H9 (cell line): ENCODE results near the gene IMMP2L. TPM values are rescaled to one million over a fixed set of nuclear protein-coding genes. Genes with fewer than 3 reads are reported as not detected.

ENCODE experiments used
- DNase-seq: peaks from one replicate; pipeline ENCODE4 v3.0.0-alpha.2; 2017
- H2AFZ ChIP-seq: one replicate; pipeline ENCODE4 v1.6.1; 2013; ENCODE audit warnings: mild to moderate bottlenecking, low read length, control low read depth, moderate library complexity
- H2AK5ac ChIP-seq: 2 replicates; pipeline ENCODE4 v1.6.1; 2013; ENCODE audit warnings: low read length, control low read depth, mixed read lengths; ENCODE audit not compliant: insufficient read length
- H2BK120ac ChIP-seq: one replicate; pipeline ENCODE4 v1.6.1; 2013; ENCODE audit warnings: low read depth, mild to moderate bottlenecking, low read length, control low read depth, inconsistent platforms; ENCODE audit not compliant: poor library complexity, severe bottlenecking
- H2BK12ac ChIP-seq: 2 replicates; pipeline ENCODE4 v1.6.1; 2013; ENCODE audit warnings: low read length, control low read depth, mixed read lengths, low read depth; ENCODE audit not compliant: insufficient read length
- H2BK15ac ChIP-seq: 2 replicates; pipeline ENCODE4 v1.6.1; 2013; ENCODE audit warnings: low read depth, low read length, control low read depth
- H2BK20ac ChIP-seq: one replicate; pipeline ENCODE4 v1.6.1; 2013; ENCODE audit warnings: low read depth, mild to moderate bottlenecking, low read length, control low read depth, inconsistent platforms; ENCODE audit not compliant: poor library complexity, severe bottlenecking
- H2BK5ac ChIP-seq: 2 replicates; pipeline ENCODE4 v1.6.1; 2013; ENCODE audit warnings: low read length, control low read depth, mixed read lengths; ENCODE audit not compliant: insufficient read length
- H3K14ac ChIP-seq: 2 replicates; pipeline ENCODE4 v1.6.1; 2013; ENCODE audit warnings: low read length, control low read depth; ENCODE audit not compliant: insufficient read depth
- H3K18ac ChIP-seq: 2 replicates; pipeline ENCODE4 v1.6.1; 2013; ENCODE audit warnings: low read depth, mild to moderate bottlenecking, mixed read lengths, low read length, control low read depth; ENCODE audit not compliant: insufficient read length
- H3K23ac ChIP-seq: 2 replicates; pipeline ENCODE4 v1.6.1; 2013; ENCODE audit warnings: low read length, control low read depth, mixed read lengths, low read depth; ENCODE audit not compliant: insufficient read length
- H3K23me2 ChIP-seq: 2 replicates; pipeline ENCODE4 v1.6.1; 2013; ENCODE audit warnings: low read depth, mild to moderate bottlenecking, mixed read lengths, low read length, control low read depth; ENCODE audit not compliant: insufficient read length, poor library complexity, severe bottlenecking
- H3K27ac ChIP-seq: 2 replicates; pipeline ENCODE4 v1.5.1; 2013; ENCODE audit warnings: low read length, control low read depth, mixed read lengths, low read depth; ENCODE audit not compliant: insufficient read length
- H3K27me3 ChIP-seq: 2 replicates; pipeline ENCODE4 v1.6.1; 2013; ENCODE audit warnings: low read length, control low read depth, inconsistent platforms; ENCODE audit not compliant: insufficient read depth
- H3K4ac ChIP-seq: 2 replicates; pipeline ENCODE4 v1.6.1; 2013; ENCODE audit warnings: low read depth, mild to moderate bottlenecking, control low read depth, inconsistent platforms, low read length, moderate library complexity
- H3K4me1 ChIP-seq: 2 replicates; pipeline ENCODE4 v1.6.1; 2013; ENCODE audit warnings: low read length, control low read depth, inconsistent platforms; ENCODE audit not compliant: insufficient read depth
- H3K4me2 ChIP-seq: 2 replicates; pipeline ENCODE4 v1.6.1; 2013; ENCODE audit warnings: low read length, control low read depth, mixed read lengths; ENCODE audit not compliant: insufficient read length, insufficient read depth
- H3K56ac ChIP-seq: 2 replicates; pipeline ENCODE4 v1.6.1; 2013; ENCODE audit warnings: low read depth, mild to moderate bottlenecking, mixed read lengths, low read length, control low read depth; ENCODE audit not compliant: insufficient read length
- H3K79me1 ChIP-seq: 2 replicates; pipeline ENCODE4 v1.6.1; 2013; ENCODE audit warnings: low read depth, mild to moderate bottlenecking, moderate library complexity, low read length, control low read depth, inconsistent platforms; ENCODE audit not compliant: insufficient read depth, poor library complexity, severe bottlenecking
- H3K79me2 ChIP-seq: 2 replicates; pipeline ENCODE4 v1.6.1; 2013; ENCODE audit warnings: low read length, control low read depth, inconsistent platforms; ENCODE audit not compliant: insufficient read depth
- H3K9ac ChIP-seq: 2 replicates; pipeline ENCODE4 v1.6.1; 2013; ENCODE audit warnings: low read length, control low read depth, mixed read lengths; ENCODE audit not compliant: insufficient read length; ENCODE audit errors: extremely low read depth
- H3K9me3 ChIP-seq: one replicate; pipeline ENCODE4 v1.6.1; 2013; ENCODE audit warnings: low read depth, low read length, inconsistent platforms; ENCODE audit not compliant: control insufficient read depth
- H3T11ph ChIP-seq: one replicate; pipeline ENCODE4 v1.6.1; 2013; ENCODE audit warnings: mild to moderate bottlenecking, low read length, control low read depth, inconsistent platforms
- H4K20me1 ChIP-seq: one replicate; pipeline ENCODE4 v1.6.1; 2013; ENCODE audit not compliant: control insufficient read depth, insufficient read length, insufficient read depth
- H4K5ac ChIP-seq: 2 replicates; pipeline ENCODE4 v1.6.1; 2013; ENCODE audit warnings: low read depth, mild to moderate bottlenecking, mixed read lengths, low read length, control low read depth; ENCODE audit not compliant: insufficient read length
- H4K8ac ChIP-seq: replicated peaks from 2 replicates; pipeline ENCODE4 v1.6.1; 2013; ENCODE audit warnings: low read length, control low read depth, mixed read lengths, low read depth; ENCODE audit not compliant: insufficient read length
- H4K91ac ChIP-seq: 2 replicates; pipeline ENCODE4 v1.6.1; 2013; ENCODE audit warnings: low read depth, mild to moderate bottlenecking, moderate library complexity, mixed read lengths, low read length, control low read depth; ENCODE audit not compliant: insufficient read length
- H3K27ac Mint-ChIP-seq, 3 experiments: 2 replicates in 2 of 3; 3 replicates in 1 of 3; pipeline ENCODE4 v1.8.0; 2020 to 2021; ENCODE audit warnings: mixed read lengths in 3 of 3, mild to moderate bottlenecking in 1 of 3, moderate library complexity in 1 of 3
- H3K27me3 Mint-ChIP-seq: 2 replicates; pipeline ENCODE4 v1.8.0; 2021; ENCODE audit warnings: low read depth, mild to moderate bottlenecking, moderate library complexity, mixed read lengths
- H3K36me3 Mint-ChIP-seq, 3 experiments: 2 replicates in 2 of 3; 3 replicates in 1 of 3; pipeline ENCODE4 v1.8.0; 2020 to 2021; ENCODE audit warnings: low read depth in 3 of 3, mixed read lengths in 3 of 3; ENCODE audit not compliant: insufficient read depth in 1 of 3
- H3K4me1 Mint-ChIP-seq, 2 experiments: 2 replicates each; pipeline ENCODE4 v1.8.0; 2020; ENCODE audit warnings: mixed read lengths in 2 of 2
- H3K4me3 Mint-ChIP-seq, 2 experiments: 2 replicates in 1 of 2; 3 replicates in 1 of 2; pipeline ENCODE4 v1.8.0; 2020 to 2021; ENCODE audit warnings: mild to moderate bottlenecking in 2 of 2, mixed read lengths in 2 of 2, moderate library complexity in 1 of 2
- H3K9me3 Mint-ChIP-seq, 2 experiments: 2 replicates in 1 of 2; 3 replicates in 1 of 2; pipeline ENCODE4 v1.8.0; 2020; ENCODE audit warnings: mild to moderate bottlenecking in 2 of 2, mixed read lengths in 2 of 2, moderate library complexity in 1 of 2
- CTCF ChIP-seq: fragments of 200-600 bp; sonication (generic); conservative IDR thresholded peaks from 3 replicates; pipeline ENCODE4 v1.8.0; 2021; ENCODE audit warnings: antibody characterized with exemption, mild to moderate bottlenecking
- WGBS: extraction: QIAGEN DNeasy Blood & Tissue Kit; methylation state at CpG from one replicate; pipeline ENCODE4 v1.1.7; 2013; ENCODE audit warnings: missing lambda C conversion rate, low lambda C conversion rate, mixed read lengths; ENCODE audit not compliant: insufficient read length; ENCODE audit errors: extremely low coverage; 5-methylcytosine and 5-hydroxymethylcytosine counted together
- total RNA-seq: library from RNA; stranded (reverse); gene quantifications from 2 replicates; pipeline ENCODE4 v1.2.1, GENCODE V29; 2021

Gene IMMP2L
- total RNA-seq, 1 experiment from 2014 or later = 14.7 TPM

- Histone ChIP-seq H2BK15ac (no peak overlapping the region), H3K14ac (no peak overlapping the region), H3K4ac (no peak overlapping the region), H2AK5ac (no peak overlapping the region), H4K5ac (no peak overlapping the region), H3K79me2 (no peaks in the 10 kb centered on the region), H3K9ac (no peak overlapping the region), H4K91ac (no peak overlapping the region), H4K8ac (no peak overlapping the region), H2BK120ac (no peak overlapping the region), H3K56ac (no peak overlapping the region), H3K4me1 (peaks cover 5% of the 10 kb centered on the region; the same call in 1 of the 2 replicates), H3K27ac (no peak overlapping the region), H3K18ac (no peak overlapping the region), H3K4me2 (no peak overlapping the region), H3K27me3 (no peaks in the 10 kb centered on the region), H4K20me1 (no peaks in the 10 kb centered on the region), H3T11ph (no peak overlapping the region), H2BK12ac (no peak overlapping the region), H2BK5ac (no peak overlapping the region), H3K79me1 (no peaks in the 10 kb centered on the region), H3K23ac (no peak overlapping the region), H2AFZ (no peak overlapping the region), H3K23me2 (no peaks in the 10 kb centered on the region), H3K9me3 (no peaks in the 10 kb centered on the region), H2BK20ac (no peak overlapping the region)
- peak overlapping the region; percentile 31 to 86 (median 45); a peak in 5 of 7 replicates for H3K27ac Mint-ChIP-seq
- H3K4me3 Mint-ChIP-seq = no peak overlapping the region
- peaks cover 37 to 42% of the 10 kb centered on the region in 2 experiments for H3K4me1 Mint-ChIP-seq
- no peak for TF ChIP-seq CTCF
- no peak for DNase-seq
- no CpG with 5 or more reads among the region's 1 CpG for WGBS
- no peaks in the 10 kb centered on the region for H3K27me3 Mint-ChIP-seq
- H3K9me3 Mint-ChIP-seq = no peaks in the 10 kb centered on the region; a peak in 1 of 5 replicates
- H3K36me3 Mint-ChIP-seq = no peaks in the 10 kb centered on the region; a peak in 2 of 7 replicates
Observed at GRCh38 chr7:111051832-111052231, 510.5 kb downstream of the IMMP2L start.
